Raji (cell line): ENCODE measurements around the gene CFAP69.

Experiments
- POLR2A ChIP-seq: IDR thresholded peaks from 2 replicates; pipeline ENCODE4 v1.6.1; 2011; ENCODE audit warnings: low read depth, low read length, control low read depth; ENCODE audit not compliant: insufficient read depth

Gene CFAP69, protein sequence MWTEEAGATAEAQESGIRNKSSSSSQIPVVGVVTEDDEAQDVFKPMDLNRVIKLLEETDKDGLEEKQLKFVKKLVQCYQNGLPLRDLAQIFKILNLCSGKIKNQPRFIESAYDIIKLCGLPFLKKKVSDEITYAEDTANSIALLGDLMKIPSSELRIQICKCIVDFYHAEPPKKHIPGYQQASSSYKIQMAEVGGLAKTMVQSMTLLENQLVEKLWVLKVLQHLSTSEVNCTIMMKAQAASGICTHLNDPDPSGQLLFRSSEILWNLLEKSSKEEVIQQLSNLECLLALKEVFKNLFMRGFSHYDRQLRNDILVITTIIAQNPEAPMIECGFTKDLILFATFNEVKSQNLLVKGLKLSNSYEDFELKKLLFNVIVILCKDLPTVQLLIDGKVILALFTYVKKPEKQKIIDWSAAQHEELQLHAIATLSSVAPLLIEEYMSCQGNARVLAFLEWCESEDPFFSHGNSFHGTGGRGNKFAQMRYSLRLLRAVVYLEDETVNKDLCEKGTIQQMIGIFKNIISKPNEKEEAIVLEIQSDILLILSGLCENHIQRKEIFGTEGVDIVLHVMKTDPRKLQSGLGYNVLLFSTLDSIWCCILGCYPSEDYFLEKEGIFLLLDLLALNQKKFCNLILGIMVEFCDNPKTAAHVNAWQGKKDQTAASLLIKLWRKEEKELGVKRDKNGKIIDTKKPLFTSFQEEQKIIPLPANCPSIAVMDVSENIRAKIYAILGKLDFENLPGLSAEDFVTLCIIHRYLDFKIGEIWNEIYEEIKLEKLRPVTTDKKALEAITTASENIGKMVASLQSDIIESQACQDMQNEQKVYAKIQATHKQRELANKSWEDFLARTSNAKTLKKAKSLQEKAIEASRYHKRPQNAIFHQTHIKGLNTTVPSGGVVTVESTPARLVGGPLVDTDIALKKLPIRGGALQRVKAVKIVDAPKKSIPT

DNA sequence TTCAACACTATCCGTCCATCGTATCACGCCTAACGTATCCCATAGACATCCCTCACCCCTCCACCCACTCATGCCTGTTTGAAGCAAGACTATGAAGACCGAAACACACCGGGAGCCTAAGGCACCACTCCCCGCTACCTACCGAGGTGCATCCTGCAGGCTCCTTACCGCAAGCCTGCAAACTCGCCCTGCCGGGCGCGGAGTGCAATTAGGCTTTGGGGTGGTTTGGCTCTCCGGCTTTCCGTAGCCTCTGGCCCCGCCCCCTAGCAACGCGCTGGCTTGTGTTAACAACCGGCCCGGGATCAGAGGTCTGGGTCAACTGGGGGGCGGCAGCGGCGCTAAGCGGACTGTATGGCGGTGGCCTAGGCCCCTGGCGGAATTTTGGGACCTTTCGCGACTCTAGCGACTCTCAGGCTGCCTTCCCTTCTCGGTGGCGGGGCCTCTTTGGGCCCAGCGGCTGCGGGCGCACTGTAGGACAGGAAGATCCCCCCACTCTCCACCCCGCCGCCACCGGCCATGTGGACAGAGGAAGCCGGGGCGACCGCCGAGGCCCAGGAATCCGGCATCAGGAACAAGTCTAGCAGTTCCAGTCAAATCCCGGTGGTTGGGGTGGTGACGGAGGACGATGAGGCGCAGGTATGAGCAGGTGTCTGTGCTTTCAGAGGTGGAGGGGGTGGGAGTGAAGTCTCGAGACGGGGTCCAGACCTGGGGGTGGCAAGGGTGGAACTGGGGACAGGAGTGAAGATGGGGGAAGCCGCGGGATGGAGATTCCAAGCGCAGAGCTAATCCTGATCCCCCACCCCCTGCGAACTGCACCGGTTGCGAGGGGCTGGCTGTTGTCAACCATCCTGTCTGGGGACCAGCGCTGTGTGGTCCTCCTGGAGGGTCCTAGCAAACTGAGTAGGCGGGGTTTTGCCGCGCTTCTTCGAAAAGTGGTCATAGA lies at the start of gene CFAP69:
CFAP69 (plus strand) TSS at position 266 of the 943 bp plus-strand sequence; CDS start at position 517, 251 bp downstream.
- no peak for TF ChIP-seq POLR2A

DNA sequence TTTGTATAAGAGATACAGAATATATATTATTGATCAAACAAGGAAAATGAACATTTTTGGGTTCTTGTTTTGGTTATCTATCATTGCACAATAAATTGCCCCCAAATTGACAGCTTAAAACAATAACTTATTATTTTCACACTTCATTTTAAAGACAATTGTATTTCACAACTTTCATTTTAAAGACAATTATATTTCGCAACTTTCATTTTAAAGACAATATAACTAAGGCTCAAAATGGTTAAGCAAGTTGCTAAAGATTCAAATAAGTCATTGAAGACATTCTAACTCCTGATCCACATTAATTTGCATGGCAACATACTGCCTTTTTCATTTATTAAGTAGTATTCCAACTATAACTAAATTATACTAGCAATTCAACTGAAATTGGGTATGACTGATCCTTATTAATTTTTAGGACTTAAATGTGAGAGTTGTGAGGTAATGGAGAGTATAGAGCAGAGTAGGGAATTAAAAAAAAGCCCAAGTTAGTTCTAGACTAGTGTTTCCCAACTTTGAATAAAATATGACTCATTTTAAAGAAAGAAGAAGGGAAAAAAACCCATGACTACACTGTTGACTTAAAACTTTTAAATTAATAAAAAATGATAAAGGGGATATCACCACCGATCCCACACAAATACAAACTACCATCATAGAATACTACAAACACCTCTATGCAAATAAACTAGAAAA lies 43.3 kb upstream of the CFAP69 start:
- TF ChIP-seq POLR2A = no peak

DNA sequence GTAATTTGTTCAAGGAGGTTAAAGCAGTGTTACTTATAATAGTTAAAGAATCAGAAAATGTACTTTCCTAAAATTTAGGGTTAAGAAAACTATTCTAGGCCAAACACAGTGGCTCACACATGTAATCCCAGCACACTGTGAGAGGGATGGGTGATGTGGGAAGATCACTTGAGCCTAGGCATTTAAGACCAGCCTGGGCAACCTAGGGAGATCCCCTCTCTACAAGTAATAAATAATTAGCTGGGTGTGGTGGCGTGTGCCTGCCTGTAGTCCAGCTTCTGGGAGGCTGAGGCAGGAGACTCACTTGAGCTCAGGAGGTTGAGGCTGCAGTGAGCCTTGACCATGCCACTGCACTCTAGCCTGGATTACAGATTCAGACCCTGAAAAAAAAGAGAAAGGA lies 37.0 kb upstream of the CFAP69 start:
- no peak for TF ChIP-seq POLR2A

DNA sequence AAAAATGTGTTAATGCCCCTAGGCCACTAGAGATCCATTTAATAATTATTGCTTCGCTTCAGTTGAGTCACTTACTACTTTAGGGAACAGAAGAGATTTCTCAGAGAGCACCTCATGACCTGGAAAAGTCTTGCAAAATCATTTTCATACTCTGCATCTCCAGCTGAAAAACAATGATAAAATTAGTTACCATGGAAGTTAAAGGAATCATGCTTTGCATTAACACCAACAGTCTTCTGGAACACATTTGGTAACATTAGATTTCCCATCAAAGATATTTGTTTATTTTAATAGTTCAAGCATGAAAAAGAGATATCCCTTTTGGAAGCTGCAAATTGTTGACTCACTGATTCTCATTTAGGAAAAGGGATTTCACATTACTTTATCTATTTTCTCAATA lies 35.2 kb upstream of the CFAP69 start:
- no peak for TF ChIP-seq POLR2A

DNA sequence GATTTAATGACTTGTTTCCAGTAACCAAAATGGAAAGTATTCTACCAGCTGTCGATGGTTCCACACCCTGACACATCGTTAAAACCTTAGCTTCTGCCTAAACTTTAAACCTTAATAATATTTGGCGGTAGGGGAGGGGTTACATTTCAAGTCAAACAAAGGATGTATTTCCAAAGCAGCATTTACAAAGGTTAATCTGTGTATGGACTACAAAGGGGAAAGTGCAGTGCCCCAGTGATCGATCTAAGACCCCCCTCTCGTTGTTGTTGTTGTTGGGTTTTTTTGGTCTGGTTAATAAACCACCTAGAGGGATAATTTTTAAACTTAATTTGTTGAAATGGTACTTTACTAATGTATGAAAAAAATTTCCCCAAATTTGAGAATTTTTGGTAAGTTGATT lies 34.5 kb upstream of the CFAP69 start:
- no peak for TF ChIP-seq POLR2A

DNA sequence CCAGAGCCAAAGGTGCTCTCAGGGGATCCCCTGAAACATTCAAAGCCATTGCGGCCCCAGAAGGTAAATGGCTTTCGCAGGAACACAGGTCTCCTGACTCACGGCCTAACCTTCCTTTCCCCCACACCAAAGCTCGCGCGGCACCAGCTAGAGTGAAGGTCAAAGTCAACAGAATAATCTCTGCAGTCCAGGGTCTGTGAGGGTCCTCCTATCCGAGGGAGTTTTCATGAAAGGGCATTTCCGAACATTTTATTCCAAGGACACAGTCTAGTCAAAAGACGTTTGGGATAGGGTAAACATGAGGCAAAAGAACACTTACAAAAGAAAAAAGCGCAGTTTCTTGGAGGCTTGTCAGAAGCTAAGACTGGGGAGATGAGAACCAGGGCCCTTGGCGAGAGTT lies 34.0 kb upstream of the CFAP69 start:
- TF ChIP-seq POLR2A = no peak

DNA sequence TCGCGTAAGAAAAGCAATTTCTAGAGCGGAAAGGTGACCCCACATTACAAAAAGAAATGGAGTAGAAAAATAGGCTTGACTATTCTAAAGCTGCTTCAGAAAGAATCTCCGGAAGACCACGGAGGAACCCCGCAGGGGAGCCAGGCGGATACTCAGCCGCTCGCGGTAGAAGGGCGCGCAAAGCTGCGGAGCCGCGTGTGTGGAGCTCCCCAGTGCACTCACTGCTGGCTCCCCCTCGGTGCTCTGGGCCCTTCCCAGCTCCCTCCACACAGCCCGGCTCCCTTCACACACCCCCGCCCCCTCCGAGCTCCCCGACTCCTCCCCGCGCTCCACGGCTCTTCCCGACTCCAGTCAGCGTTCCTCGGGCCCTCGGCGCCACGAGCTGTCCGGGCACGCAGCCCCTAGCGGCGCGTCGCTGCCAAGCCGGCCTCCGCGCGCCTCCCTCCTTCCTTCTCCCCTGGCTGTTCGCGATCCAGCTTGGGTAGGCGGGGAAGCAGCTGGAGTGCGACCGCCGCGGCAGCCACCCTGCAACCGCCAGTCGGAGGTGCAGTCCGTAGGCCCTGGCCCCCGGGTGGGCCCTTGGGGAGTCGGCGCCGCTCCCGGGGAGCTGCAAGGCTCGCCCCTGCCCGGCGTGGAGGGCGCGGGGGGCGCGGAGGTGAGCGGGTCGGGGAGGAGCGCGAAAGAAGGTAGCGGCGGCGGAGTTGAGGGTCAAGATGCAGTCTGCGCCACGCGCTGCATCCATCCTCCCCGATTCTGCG lies 33.4 kb upstream of the CFAP69 start, which contains the start of gene STEAP2:
STEAP2 (plus strand) TSS at position 350 of the 758 bp plus-strand sequence. CDS start 13,343 bp downstream, outside the sequence.
- TF ChIP-seq POLR2A = no peak

DNA sequence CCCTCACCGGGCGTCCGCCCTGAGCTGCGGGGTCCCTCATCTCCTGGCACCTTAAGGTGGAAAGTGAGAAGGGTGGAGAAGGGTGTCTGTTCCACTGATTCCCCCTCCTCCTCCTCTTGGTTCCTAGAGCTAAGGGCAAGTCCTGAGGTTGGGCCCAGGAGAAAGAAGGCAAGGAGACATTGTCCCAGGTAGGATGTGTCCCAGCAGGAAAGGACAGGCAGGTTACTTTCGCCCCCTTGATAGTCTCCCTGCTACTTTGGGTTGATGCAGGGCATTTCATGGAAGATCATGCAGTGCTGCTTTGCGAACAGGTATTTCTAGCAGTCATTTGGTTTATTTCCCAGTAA lies 32.9 kb upstream of the CFAP69 start:
- TF ChIP-seq POLR2A = no peak

DNA sequence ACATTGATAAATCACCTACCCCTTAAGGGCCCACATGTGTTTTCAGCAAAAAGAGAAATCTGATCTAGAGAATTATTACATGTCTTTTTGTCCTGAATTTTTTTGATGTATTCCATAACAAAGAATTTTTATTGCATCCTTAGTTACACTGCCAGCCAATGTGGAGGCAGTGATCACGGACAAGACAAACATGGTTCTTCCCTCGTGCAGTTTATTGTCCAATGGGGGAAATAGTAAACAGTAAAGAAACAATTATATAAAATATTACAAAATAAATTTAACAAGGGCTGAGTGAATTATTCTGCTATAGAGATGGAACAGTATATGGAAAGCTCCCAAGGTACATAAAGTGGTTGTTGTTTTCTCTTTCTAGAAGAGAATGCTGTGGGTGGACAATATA lies 31.5 kb upstream of the CFAP69 start:
- TF ChIP-seq POLR2A = no peak

DNA sequence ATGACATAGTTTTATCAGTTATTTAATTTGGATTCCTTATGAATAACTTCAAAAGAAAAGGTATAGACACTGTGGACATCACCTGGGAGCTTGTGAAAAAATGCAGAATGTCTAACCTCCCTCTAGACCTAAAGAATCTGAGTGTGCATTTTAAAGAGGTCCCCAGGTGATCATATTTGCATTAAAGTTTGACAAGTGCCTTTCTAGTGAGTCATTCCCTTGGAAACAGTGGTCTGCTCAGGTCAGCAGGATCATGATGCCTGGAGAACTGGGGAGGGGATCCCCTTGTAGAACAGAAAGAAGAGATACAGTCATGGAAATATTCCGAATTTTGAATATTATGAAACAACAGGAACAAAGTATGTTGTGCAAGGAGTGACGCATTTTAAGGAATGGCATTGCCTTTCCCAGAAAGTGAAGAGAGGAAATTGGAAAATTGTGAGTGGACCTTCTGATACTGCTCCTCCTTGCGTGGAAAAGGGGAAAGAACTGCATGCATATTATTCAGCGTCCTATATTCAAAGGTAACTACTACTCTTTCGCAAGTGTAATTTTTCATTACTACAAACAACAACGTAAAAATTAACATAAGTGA lies 28.8 kb upstream of the CFAP69 start:
- TF ChIP-seq POLR2A = no peak

DNA sequence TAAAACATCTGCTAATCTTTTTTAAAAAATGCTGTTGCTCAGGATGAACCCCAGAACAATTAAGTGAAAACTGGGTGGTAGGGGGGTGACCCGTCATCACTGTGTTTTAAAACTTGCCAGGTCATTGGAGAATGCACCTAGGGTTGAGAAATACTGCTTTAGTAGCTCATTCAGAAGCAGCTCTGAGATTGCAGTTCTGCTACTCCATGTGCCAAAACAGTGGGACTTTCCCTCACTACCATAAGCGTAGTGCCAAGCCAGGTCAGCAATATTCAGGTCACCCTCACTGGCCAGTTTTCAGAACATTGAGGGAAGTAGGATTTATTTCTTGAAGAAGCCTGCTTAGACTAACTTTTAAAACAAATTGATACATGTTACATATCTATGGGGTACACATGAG lies 28.2 kb upstream of the CFAP69 start:
- no peak for TF ChIP-seq POLR2A

DNA sequence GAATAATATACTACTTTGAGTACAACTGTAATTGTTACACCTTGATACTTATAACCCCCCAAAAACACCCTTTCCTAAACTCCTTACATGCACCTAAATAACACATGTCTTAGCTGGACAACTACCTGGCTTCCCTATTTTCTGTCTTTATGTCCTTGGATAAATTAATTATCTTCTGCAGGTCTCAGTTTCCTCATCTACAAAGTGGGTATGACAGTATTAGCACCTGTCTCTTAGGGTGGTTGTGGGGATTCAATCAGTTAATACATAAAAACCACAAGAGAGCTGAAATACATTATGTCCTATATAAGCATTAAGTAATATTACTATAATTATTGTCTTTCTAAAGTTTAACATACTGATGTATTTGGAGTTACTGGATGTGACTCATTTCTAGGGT lies 22.6 kb upstream of the CFAP69 start:
- TF ChIP-seq POLR2A = no peak
